B cell (primary cell): Measurements from ENCODE around the gene CRK.

ENCODE experiments used
- EZH2 ChIP-seq: IDR thresholded peaks from 2 replicates; pipeline ENCODE4 v1.6.1; 2012; ENCODE audit warnings: borderline replicate concordance, low read depth, mild to moderate bottlenecking, moderate library complexity, low read length; ENCODE audit not compliant: insufficient read depth, poor library complexity, severe bottlenecking
- TF ChIP-seq, protein P1 (sequence below): fragments of 200-600 bp; IDR thresholded peaks from one replicate; pipeline ENCODE4 v1.8.0; 2022; ENCODE audit warnings: antibody characterized with exemption, mild to moderate bottlenecking

DNA sequence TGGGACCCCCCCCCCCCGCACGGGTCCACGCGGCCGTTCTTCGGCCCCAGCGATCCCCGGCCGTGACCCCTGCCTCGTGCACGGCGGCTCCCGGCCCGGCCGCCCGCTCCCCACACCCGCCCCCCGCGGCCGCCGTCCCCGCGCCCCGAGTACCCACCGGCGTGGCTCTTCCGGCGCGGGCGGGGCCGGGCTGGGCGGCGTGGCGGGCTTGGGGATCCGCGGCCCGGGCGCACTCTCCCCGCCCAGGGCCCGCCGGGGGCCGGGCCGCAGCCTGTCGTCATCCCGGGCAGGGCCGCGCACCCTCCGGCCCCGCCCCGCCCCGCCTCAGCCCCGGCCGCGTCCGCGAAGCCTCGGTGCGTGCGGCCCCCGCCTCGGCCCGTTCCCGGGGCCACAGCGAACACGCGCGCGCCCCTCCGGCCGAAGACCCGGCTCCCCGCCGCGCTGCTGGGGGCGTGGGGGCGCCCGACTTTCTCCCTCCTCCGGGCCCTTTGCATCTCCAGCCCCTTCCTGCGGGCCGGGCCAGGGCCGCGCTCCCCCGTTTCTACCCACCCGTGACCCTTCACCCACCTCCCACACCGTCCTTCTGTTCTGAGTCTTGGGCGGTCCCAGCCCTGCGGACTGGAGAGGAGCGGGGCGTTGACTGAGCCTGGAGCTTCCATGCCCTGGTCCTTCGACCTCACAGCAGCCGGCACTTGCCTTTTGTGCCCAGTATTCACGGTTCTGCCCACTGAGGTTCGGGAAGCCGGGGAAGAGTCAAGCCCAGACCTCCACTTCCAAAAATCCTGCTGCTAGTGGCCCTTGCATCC is 35.6 kb upstream of the CRK start:
- TF ChIP-seq, protein P1, sequence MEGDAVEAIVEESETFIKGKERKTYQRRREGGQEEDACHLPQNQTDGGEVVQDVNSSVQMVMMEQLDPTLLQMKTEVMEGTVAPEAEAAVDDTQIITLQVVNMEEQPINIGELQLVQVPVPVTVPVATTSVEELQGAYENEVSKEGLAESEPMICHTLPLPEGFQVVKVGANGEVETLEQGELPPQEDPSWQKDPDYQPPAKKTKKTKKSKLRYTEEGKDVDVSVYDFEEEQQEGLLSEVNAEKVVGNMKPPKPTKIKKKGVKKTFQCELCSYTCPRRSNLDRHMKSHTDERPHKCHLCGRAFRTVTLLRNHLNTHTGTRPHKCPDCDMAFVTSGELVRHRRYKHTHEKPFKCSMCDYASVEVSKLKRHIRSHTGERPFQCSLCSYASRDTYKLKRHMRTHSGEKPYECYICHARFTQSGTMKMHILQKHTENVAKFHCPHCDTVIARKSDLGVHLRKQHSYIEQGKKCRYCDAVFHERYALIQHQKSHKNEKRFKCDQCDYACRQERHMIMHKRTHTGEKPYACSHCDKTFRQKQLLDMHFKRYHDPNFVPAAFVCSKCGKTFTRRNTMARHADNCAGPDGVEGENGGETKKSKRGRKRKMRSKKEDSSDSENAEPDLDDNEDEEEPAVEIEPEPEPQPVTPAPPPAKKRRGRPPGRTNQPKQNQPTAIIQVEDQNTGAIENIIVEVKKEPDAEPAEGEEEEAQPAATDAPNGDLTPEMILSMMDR = no peak
- no peak for TF ChIP-seq EZH2
